T-cell (primary cell): ENCODE results near the gene MAP7D2. TPM values are rescaled to one million over a fixed set of nuclear protein-coding genes. Genes with fewer than 3 reads are reported as not detected.

Experiments used
- ATAC-seq, 4 experiments: fragments of 200-7000 bp in 3 of 4; fragments of 150-1000 bp in 1 of 4; cut with Tn5 transposase; replicated peaks in 1 of 4; 1 replicate in 3 of 4; 2 replicates in 1 of 4; pipeline ENCODE4 v1.10.0; 2021; ENCODE audit warnings: moderate library complexity in 3 of 4, mild to moderate bottlenecking in 2 of 4, moderate number of reproducible peaks in 1 of 4
- CTCF ChIA-PET, 2 donors: fragments of 300-600 bp; sonication (Branson Sonifier 250); formaldehyde crosslinking; loops; one replicate each; lab custom pipeline; 2022; ENCODE audit warnings: antibody characterized with exemption in 2 of 2; lab: Charles Lee
- POLR2A ChIA-PET, 2 donors: fragments of 300-600 bp; sonication (Branson Sonifier 250); formaldehyde crosslinking; loops; one replicate each; lab custom pipeline; 2022; ENCODE audit warnings: antibody characterized with exemption in 2 of 2; lab: Charles Lee
- DNase-seq, 35 experiments: peaks; one replicate each; pipeline versions ENCODE4 v3.0.0 to v3.0.0-alpha.2; 2013 to 2023
- H3K27ac ChIP-seq: one replicate; pipeline ENCODE4 v1.5.1; 2013; ENCODE audit warnings: low read length
- H3K27me3 ChIP-seq, 2 experiments: replicated peaks in 1 of 2; 1 replicate in 1 of 2; 2 replicates in 1 of 2; pipeline versions ENCODE4 v1.6.1 to v1.7.0; 2013; ENCODE audit warnings: low read length in 1 of 2, mixed read lengths in 1 of 2; ENCODE audit not compliant: control insufficient read depth in 2 of 2, insufficient read depth in 2 of 2; ENCODE audit errors: extremely low read depth in 1 of 2
- H3K36me3 ChIP-seq, 2 donors: 1 replicate in 1 of 2; 2 replicates in 1 of 2; pipeline versions ENCODE4 v1.6.1 to v1.7.0; 2013; ENCODE audit warnings: low read length in 1 of 2; ENCODE audit not compliant: control insufficient read depth in 2 of 2, insufficient read depth in 1 of 2; ENCODE audit errors: extremely low read depth in 1 of 2
- H3K4me1 ChIP-seq, 2 experiments: 1 replicate in 1 of 2; 2 replicates in 1 of 2; pipeline versions ENCODE4 v1.6.1 to v1.7.0; 2013; ENCODE audit warnings: low read length in 2 of 2, mixed read lengths in 1 of 2; ENCODE audit not compliant: insufficient read depth in 2 of 2, control insufficient read depth in 1 of 2; ENCODE audit errors: extremely low read depth in 1 of 2
- H3K4me3 ChIP-seq, 2 donors: 1 replicate in 1 of 2; 2 replicates in 1 of 2; pipeline versions ENCODE4 v1.5.1 to v1.7.0; 2013; ENCODE audit warnings: mild to moderate bottlenecking in 2 of 2, low read length in 1 of 2, moderate library complexity in 1 of 2; ENCODE audit not compliant: control insufficient read depth in 1 of 2; ENCODE audit errors: extremely low read depth in 1 of 2
- H3K9me3 ChIP-seq: 2 replicates; pipeline ENCODE4 v1.7.0; 2013
- H3K27ac Mint-ChIP-seq, 2 donors: one replicate each; pipeline ENCODE4 v1.8.0; 2020 to 2021; ENCODE audit warnings: mild to moderate bottlenecking in 2 of 2, mixed read lengths in 2 of 2
- H3K27me3 Mint-ChIP-seq, 2 donors: one replicate each; pipeline ENCODE4 v1.8.0; 2021 to 2022; ENCODE audit warnings: mixed read lengths in 2 of 2
- H3K36me3 Mint-ChIP-seq: one replicate; pipeline ENCODE4 v1.8.0; 2021; ENCODE audit warnings: mixed read lengths
- H3K4me1 Mint-ChIP-seq, 3 donors: one replicate each; pipeline ENCODE4 v1.8.0; 2020 to 2022; ENCODE audit warnings: mixed read lengths in 3 of 3, mild to moderate bottlenecking in 1 of 3
- H3K4me3 Mint-ChIP-seq, 3 donors: one replicate each; pipeline ENCODE4 v1.8.0; 2020 to 2022; ENCODE audit warnings: mild to moderate bottlenecking in 3 of 3, mixed read lengths in 3 of 3, moderate library complexity in 3 of 3
- H3K9me3 Mint-ChIP-seq, 3 donors: one replicate each; pipeline ENCODE4 v1.8.0; 2020 to 2022; ENCODE audit warnings: mixed read lengths in 3 of 3
- WGBS: methylation state at CpG from one replicate; pipeline ENCODE4 v1.1.5; 2013; ENCODE audit warnings: missing lambda C conversion rate; ENCODE audit not compliant: insufficient coverage; 5-methylcytosine and 5-hydroxymethylcytosine counted together
- total RNA-seq, 35 experiments: library from RNA in 6 of 35; stranded (reverse) in 6 of 35; fragments of 120-200 nt in 1 of 35; gene quantifications; one replicate each; pipeline versions ENCODE4 v1.2.1 to v1.2.4 and lab custom pipeline; 2013 to 2026

Gene MAP7D2
- total RNA-seq, 5 donors from 2014 or later (not counting 1 experiment from before 2014, with no cell fraction given): 0.13 to 0.83 (median 0.65) TPM; not detected in 1

DNA sequence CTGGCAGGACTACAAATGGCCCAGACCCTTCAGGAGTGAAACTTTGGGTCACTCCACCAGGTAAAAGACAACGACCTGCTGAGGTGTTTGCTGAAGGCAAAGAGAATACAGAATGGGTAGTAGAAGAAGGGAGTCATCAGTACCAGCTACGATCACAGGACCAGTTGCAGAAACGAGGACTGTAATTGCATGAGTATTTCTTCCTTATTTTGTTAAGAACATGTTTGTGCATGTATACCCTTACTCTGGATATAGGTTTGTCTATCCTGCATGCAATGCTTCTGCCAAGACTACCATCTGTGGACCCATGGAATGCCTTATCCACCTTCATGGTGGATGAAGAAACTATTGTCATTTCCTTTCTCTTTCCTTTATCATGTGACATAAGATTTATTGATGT lies 77.7 kb downstream of the MAP7D2 start:
- no CpG with 5 or more reads among the region's 3 CpGs for WGBS
- Mint-ChIP-seq H3K4me3 (no peak overlapping the region), H3K4me1 (no peaks in the 10 kb centered on the region), H3K36me3 (no peaks in the 10 kb centered on the region), H3K9me3 (no peaks in the 10 kb centered on the region), H3K27me3 (peaks cover 0 to 3% of the 10 kb centered on the region in 2 donors), H3K27ac (no peak overlapping the region)
- DNase-seq (no peak), ATAC-seq (no peak)
- Histone ChIP-seq H3K36me3 (no peaks in the 10 kb centered on the region), H3K4me1 (no peaks in the 10 kb centered on the region), H3K27me3 (no peaks in the 10 kb centered on the region), H3K4me3 (no peak overlapping the region), H3K9me3 (no peaks in the 10 kb centered on the region), H3K27ac (no peak overlapping the region)
- CTCF ChIA-PET: no interaction called here
- POLR2A ChIA-PET: no interaction called here

DNA sequence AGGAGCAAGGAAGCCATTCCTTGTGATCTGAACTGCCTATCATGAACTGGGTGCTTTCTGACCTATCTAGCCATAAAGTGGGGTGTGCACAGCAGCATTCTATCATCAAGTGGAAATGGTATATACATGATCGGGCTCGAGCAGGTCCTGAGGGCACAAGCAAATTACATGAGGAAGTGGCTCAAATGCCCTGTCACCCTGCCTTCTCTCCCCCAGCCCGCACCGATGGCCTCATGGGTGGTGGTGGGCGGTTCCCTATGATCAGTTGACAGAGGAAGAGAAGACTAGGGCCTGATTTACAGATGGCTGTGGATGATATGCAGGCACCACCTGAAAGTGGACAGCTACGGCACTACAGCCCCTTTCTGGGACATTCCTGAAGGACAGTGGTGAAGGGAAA lies 79.5 kb downstream of the MAP7D2 start:
- no peaks in the 10 kb centered on the region for H3K4me1 Mint-ChIP-seq
- H3K27ac Mint-ChIP-seq: no peak overlapping the region
- no peaks in the 10 kb centered on the region for H3K9me3 Mint-ChIP-seq
- H3K4me1 ChIP-seq: no peaks in the 10 kb centered on the region
- no peaks in the 10 kb centered on the region for H3K36me3 ChIP-seq
- WGBS: 100% methylated on average over 1 of the region's 6 CpGs
- H3K27me3 ChIP-seq: no peaks in the 10 kb centered on the region
- H3K4me3 ChIP-seq: no peak overlapping the region
- ChIA-PET POLR2A (no interaction called here), CTCF (interaction anchor here in 1 of 2 donors (0.8 kb wide), 1 partner anchor 107 kb away, joined by 6 read pairs; no protein-coding TSS in a partner anchor)
- ATAC-seq (no peak), DNase-seq (no peak)
- H3K4me3 Mint-ChIP-seq: no peak overlapping the region
- H3K27ac ChIP-seq: no peak overlapping the region
- H3K9me3 ChIP-seq: no peaks in the 10 kb centered on the region
- H3K27me3 Mint-ChIP-seq: peaks cover 0 to 3% of the 10 kb centered on the region in 2 donors
- no peaks in the 10 kb centered on the region for H3K36me3 Mint-ChIP-seq

DNA sequence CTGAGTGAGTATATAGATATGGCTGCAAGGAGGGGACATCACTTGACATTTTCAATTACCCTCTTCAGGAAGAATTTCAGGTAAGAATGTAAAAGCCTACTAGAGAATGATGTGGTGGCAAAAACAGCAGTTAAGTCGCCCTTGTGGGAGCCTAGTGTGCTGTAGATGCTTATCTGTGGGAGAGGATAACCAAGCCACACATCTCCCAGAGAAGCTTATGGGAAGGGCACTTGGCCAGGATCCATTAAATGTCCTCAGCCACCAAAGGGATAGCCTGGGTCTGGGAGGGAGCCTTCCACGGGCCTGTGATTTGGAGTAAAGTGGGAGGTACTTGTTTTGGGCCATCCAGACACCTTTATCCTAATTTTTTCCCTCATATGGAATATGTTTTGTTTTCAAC lies 84.5 kb downstream of the MAP7D2 start:
- POLR2A ChIA-PET: no interaction called here
- no CpG with 5 or more reads among the region's 2 CpGs for WGBS

DNA sequence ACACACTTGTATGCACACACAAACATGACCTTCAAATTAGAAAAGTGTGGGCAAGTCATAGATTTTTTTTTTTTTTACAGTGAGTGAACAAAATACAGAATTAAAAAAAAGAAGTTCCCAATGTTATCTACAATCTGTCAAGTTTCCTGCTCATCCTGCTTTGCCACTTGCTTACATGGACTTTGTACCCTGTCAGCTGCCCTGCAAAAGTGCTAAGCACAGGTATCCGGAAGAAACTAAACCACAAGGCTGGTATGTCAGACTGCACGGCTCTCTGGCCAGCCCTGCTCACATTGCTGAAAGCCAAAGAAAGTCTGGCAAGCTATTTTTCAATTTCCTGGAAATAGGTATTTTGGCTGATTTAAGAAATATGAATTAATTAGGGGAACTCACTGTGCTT lies 87.0 kb downstream of the MAP7D2 start:
- Mint-ChIP-seq H3K9me3 (no peaks in the 10 kb centered on the region), H3K36me3 (no peaks in the 10 kb centered on the region), H3K27me3 (no peaks in the 10 kb centered on the region), H3K4me3 (no peak overlapping the region), H3K4me1 (peaks cover 8 to 17% (median 13%) of the 10 kb centered on the region in 3 donors), H3K27ac (no peak overlapping the region)
- POLR2A ChIA-PET: interaction anchor here in 1 of 2 donors (0.5 to 0.6 kb wide), 2 partner anchors 347 to 448 kb away, joined by 3 to 5 read pairs; no protein-coding TSS in a partner anchor
- Histone ChIP-seq H3K36me3 (no peaks in the 10 kb centered on the region), H3K27me3 (no peaks in the 10 kb centered on the region), H3K4me3 (no peak overlapping the region), H3K27ac (no peak overlapping the region), H3K4me1 (peaks cover 0 to 14% of the 10 kb centered on the region in 2 experiments), H3K9me3 (no peaks in the 10 kb centered on the region)
- CTCF ChIA-PET: no interaction called here
- peak in 1 of 35 experiments; percentile 0 for DNase-seq
- WGBS: 44% methylated on average over 1 of the region's 2 CpGs
- ATAC-seq: no peak

More for the DNA sequence above, 84.5 kb downstream of the MAP7D2 start:
- no peak overlapping the region for H3K4me3 Mint-ChIP-seq
- H3K27ac Mint-ChIP-seq: no peak overlapping the region
- no peaks in the 10 kb centered on the region for H3K27me3 Mint-ChIP-seq
- Histone ChIP-seq H3K36me3 (no peaks in the 10 kb centered on the region), H3K4me1 (peaks cover 0 to 13% of the 10 kb centered on the region in 2 experiments), H3K9me3 (no peaks in the 10 kb centered on the region), H3K27ac (no peak overlapping the region), H3K4me3 (no peak overlapping the region), H3K27me3 (no peaks in the 10 kb centered on the region)
- CTCF ChIA-PET: no interaction called here
- no peaks in the 10 kb centered on the region for H3K9me3 Mint-ChIP-seq
- peaks cover 8 to 17% (median 13%) of the 10 kb centered on the region in 3 donors for H3K4me1 Mint-ChIP-seq
- ATAC-seq (no peak), DNase-seq (no peak)
- H3K36me3 Mint-ChIP-seq: no peaks in the 10 kb centered on the region

DNA sequence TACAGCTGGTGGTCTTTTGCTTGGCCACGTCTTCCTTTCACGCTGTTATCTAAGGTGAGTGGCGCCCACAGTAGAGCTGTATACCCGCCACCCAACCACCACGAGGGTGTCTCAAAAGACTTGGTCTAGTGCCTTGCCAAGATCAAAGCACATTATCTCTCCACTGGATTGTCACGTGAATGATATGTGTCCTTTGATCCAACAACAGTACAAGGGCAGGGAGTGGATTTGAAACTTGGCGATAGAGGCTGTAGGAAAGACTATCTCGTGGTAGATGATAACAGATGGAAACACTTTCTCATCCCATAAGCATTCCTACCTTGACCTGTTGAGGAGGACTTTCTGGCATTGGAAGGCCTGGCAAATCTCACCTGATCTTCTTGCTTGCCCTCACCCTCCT lies 88.1 kb downstream of the MAP7D2 start:
- H3K9me3 ChIP-seq: no peaks in the 10 kb centered on the region
- ATAC-seq (no peak), DNase-seq (no peak)
- Mint-ChIP-seq H3K36me3 (no peaks in the 10 kb centered on the region), H3K4me1 (peaks cover 8 to 17% (median 13%) of the 10 kb centered on the region in 3 donors), H3K27ac (no peak overlapping the region), H3K27me3 (no peaks in the 10 kb centered on the region), H3K9me3 (no peaks in the 10 kb centered on the region), H3K4me3 (no peak overlapping the region)
- no peaks in the 10 kb centered on the region for H3K27me3 ChIP-seq
- H3K36me3 ChIP-seq: no peaks in the 10 kb centered on the region
- WGBS: no CpG with 5 or more reads among the region's 8 CpGs
- no peak overlapping the region for H3K27ac ChIP-seq
- POLR2A ChIA-PET: no interaction called here
- no peak overlapping the region for H3K4me3 ChIP-seq
- CTCF ChIA-PET: no interaction called here
- peaks cover 0 to 14% of the 10 kb centered on the region in 2 experiments for H3K4me1 ChIP-seq

DNA sequence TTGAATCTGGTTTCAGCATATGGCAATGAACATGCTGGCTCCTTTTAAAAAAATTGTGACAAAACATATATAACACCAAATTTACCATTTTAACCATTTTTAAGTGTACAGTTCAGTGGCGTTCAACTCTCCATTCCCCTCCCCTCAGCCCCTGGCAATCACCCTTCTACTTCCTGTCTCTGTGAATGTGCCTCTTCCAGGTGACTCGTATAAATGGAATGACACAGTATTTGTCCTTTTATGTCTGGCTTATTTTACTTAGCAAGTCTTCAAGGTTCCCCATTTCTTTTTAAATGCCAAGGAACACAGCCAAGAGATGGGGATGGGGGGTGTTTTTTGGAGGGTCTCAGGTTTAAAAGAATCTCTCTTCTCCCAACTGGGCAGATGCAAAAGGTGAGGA lies 90.4 kb downstream of the MAP7D2 start:
- no peaks in the 10 kb centered on the region for H3K9me3 Mint-ChIP-seq
- H3K9me3 ChIP-seq: no peaks in the 10 kb centered on the region
- no peak for ATAC-seq
- H3K27me3 ChIP-seq: no peaks in the 10 kb centered on the region
- H3K4me1 ChIP-seq: peaks cover 0 to 14% of the 10 kb centered on the region in 2 experiments
- no peak overlapping the region for H3K4me3 Mint-ChIP-seq
- H3K4me1 Mint-ChIP-seq: peaks cover 8 to 17% (median 13%) of the 10 kb centered on the region in 3 donors
- no peak overlapping the region for H3K4me3 ChIP-seq
- H3K36me3 ChIP-seq: no peaks in the 10 kb centered on the region
- H3K27ac Mint-ChIP-seq: no peak overlapping the region
- H3K36me3 Mint-ChIP-seq: peaks cover 3% of the 10 kb centered on the region
- no peak for DNase-seq
- H3K27me3 Mint-ChIP-seq: peaks cover 0 to 5% of the 10 kb centered on the region in 2 donors
- CTCF ChIA-PET: no interaction called here
- WGBS: no CpG with 5 or more reads among the region's 2 CpGs
- no peak overlapping the region for H3K27ac ChIP-seq
- POLR2A ChIA-PET: no interaction called here
